Fibroblast of the aortic adventitia (primary cell): ENCODE measurements around the gene EDEM3. TPM values are rescaled to one million over a fixed set of nuclear protein-coding genes. Genes with fewer than 3 reads are reported as not detected.

Source experiments
- DNase-seq: peaks from one replicate; pipeline ENCODE4 v3.0.0-alpha.2; 2010; ENCODE audit warnings: low read depth
- H3K4me3 ChIP-seq: 2 replicates; pipeline ENCODE4 v1.5.1; 2011; ENCODE audit warnings: low read depth, mild to moderate bottlenecking, control low read depth, low read length, moderate library complexity
- total RNA-seq: library from RNA; depleted of rRNA; stranded (reverse); fragments of >200 nt; gene quantifications from 2 replicates; pipeline ENCODE4 v1.2.3, GENCODE V29; 2012; ENCODE audit warnings: low replicate concordance
- TF ChIP-seq, protein P1 (sequence below): IDR thresholded peaks from 2 replicates; pipeline ENCODE4 v1.5.1; 2011; ENCODE audit warnings: mild to moderate bottlenecking, low read length, control low read depth, inconsistent platforms; ENCODE audit not compliant: insufficient read depth

Gene EDEM3
- total RNA-seq, 1 donor, result 47.0 TPM

DNA sequence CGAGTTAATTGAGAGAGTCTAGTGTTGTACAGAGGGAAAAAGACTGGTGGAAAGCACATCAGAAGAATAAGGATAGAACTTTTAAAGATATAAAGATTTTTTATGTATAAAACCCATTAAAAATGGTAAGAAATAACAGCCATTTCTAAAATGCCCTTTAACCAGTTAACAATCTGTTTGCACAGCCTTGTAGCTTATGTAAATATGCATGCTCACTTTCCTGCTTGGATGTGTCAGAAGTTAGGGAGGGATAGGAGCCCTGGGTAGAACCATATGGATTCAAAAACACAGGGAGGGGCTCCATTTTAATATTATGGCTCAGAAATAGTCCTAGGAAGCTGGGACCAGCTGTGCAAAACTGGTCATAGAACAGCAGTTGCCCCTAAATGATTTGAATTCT, 4.5 kb upstream of the EDEM3 start:
- TF ChIP-seq, protein P1, sequence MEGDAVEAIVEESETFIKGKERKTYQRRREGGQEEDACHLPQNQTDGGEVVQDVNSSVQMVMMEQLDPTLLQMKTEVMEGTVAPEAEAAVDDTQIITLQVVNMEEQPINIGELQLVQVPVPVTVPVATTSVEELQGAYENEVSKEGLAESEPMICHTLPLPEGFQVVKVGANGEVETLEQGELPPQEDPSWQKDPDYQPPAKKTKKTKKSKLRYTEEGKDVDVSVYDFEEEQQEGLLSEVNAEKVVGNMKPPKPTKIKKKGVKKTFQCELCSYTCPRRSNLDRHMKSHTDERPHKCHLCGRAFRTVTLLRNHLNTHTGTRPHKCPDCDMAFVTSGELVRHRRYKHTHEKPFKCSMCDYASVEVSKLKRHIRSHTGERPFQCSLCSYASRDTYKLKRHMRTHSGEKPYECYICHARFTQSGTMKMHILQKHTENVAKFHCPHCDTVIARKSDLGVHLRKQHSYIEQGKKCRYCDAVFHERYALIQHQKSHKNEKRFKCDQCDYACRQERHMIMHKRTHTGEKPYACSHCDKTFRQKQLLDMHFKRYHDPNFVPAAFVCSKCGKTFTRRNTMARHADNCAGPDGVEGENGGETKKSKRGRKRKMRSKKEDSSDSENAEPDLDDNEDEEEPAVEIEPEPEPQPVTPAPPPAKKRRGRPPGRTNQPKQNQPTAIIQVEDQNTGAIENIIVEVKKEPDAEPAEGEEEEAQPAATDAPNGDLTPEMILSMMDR, result no peak
- no peak overlapping the region for H3K4me3 ChIP-seq
- DNase-seq, result no peak

DNA sequence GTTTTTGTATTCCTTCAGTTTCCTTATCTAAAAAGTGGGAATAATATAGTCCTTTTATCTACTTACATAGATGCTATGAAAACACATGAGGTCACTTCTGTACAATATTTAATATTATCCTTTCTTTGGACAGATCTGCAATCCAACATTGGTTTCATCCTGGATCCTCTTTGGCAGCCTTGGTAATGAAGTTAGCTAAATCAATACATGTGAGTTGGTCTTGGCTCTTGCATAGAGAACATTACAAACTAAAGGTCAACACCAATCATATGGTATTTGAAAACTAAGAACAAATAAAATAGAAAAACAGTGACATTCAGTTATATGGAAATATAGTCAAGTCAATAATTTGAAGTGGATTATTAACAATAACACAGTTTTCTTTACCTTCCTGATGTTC, 3.2 kb upstream of the EDEM3 start:
- H3K4me3 ChIP-seq, result no peak overlapping the region
- TF ChIP-seq, protein P1, result no peak
- DNase-seq, result no peak

GRCh38 chr1:184757406-184757805, 2.7 kb upstream of the EDEM3 start:
- TF ChIP-seq, protein P1, result no peak
- no peak for DNase-seq
- no peak overlapping the region for H3K4me3 ChIP-seq

DNA sequence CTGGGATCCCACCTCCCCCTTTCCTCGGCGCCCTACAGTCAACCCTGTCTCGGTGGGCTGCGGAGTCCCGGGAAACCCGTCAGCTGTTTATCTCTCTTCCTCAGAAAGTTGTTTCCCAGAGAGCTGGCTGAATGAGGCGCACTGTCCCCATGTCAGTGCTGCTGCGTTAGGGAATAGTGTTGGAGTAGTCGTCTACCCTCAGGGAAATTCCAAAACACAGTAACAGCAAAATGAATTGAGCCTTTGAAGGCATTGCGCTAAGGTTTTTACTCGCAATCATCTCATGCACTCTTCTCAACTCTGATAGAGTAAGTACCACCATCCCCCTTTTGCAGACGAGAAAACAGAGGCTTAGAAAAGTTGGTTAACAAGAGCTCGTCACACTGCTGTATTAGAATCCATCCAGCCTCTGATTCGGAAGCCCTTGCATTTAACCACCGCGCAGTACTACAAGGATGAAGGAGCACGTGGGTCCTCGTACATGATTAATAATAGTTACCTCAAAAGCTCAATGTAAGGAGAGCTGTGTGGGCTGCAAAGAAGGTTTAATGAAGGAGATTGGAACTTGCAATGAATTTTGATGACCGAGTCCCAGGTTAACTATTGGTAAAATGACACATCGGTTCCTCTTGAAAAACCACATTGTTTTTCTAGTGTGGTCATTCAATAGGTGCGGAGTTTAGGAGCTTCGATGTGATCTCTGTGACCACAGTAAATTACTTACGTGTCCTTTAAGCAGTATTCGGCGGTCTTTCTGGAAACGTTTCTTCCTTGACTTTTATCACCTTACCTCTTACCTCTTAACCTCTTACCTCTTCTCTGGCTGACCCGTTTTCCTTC, 788 bp upstream of the EDEM3 start:
- TF ChIP-seq, protein P1, result no peak
- H3K4me3 ChIP-seq, result peak overlapping the region; percentile 81
- DNase-seq, result no peak

DNA sequence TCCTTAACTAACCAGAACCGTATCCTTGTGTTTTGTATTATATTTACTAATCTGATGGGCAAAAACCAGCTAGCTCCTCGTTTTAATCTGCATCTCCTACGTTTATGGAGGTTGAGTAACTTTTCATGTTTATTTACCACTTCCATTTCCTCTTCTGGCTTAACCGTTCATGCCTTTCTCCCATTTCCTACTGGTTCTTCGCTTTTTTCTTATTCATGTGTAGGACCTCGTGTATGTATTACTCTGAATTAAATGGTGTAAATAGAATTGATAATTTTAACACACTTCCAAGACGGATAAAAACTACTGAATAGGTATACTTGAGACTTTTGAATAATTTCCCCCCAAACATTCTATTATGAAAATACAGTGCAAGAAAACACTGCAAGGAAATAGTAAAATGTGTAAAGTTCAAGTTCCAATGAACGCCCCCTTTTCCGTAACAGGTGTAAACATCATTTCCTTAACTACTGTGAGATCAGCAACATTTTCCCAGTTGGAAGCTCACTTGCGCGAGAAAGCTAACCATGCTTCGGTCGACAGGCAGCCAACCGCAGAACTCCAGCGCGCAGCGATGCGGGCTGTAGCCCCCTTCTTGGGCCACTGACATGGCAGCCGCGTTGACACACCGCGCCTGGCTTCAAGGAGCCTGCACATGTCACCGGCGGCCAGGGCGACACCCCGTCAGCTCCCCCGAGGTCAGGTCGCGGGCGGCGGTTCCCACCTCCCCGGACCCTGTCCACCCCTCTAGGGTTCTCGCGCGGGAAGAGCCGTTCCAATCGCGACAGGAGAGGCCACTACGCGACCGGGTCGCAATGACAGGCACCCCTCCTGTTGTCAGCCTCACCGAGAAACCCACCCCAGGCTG, 816 bp downstream of the EDEM3 start:
- H3K4me3 ChIP-seq, result peak overlapping the region; percentile 95
- TF ChIP-seq, protein P1, result no peak
- DNase-seq, result peak; percentile 34

- TF ChIP-seq, protein P1, result no peak
- DNase-seq, result no peak
- H3K4me3 ChIP-seq, result peak overlapping the region; percentile 95
These were observed 1.5 kb downstream of the EDEM3 start for GRCh38 chr1:184753117-184753516.
